ENCODE data around the gene SLC9A3.

DNA sequence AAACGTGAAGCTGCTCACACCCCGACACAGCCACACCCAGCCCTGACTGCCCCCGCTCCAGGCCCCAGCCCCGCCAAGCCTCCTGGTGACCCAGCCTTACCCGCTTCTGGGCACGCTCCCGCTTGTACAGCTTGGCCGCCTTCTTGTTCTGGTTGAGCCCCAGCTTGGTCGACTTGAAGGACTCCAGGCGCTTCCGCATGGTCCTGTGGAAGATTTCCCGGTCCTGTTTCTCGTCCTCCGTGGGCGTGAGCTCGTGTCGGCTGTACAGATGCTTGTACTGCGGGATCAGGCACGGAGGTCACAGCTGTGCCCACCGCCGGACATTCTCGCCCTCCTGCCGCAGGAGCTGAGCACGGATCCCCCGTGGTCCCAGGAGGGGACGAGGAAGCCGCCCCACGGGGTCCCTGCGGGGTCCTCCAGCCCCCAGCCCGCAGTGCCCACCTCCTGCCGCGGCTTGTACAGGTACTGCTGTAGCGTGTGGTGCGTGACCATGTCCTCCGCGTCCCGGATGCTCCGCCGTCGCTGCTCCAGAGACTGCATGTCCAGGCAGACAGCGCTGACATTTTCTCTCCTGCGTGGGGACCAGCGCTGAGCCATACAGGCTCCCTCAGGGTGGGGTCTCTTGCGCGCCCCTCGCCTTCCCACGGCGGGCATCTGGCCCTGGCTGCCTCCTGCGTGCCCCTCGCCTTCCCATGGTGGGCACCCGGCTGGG, 48.0 kb downstream of the SLC9A3 start:
- TF ChIP-seq EZH2 (IDR thresholded peaks at IDR 0.05; ENCODE audit: insufficient read depth, poor library complexity, severe bottlenecking) (no peak), EZH2phosphoT487 (IDR thresholded peaks at IDR 0.05; ENCODE audit: insufficient read depth, low read depth) (no peak)

Measured in GM23248 (cell line).